Measurements from ENCODE around the gene NUMA1.

Gene NUMA1

GRCh38 chr11:72061739-72062396 lies 18.5 kb downstream of the NUMA1 start:
- DNase-seq, result no peak

- no peak for DNase-seq
Observed at GRCh38 chr11:72058416-72059034, 21.8 kb downstream of the NUMA1 start.

- DNase-seq, result no peak
Observed at GRCh38 chr11:72048766-72049460, 31.4 kb downstream of the NUMA1 start.

GRCh38 chr11:72045849-72046248 lies 34.5 kb downstream of the NUMA1 start:
- DNase-seq, result no peak

- DNase-seq, result no peak
Observed at GRCh38 chr11:72042064-72042745, 38.1 kb downstream of the NUMA1 start.

- peak; percentile 48 for DNase-seq
Observed at GRCh38 chr11:72041364-72042063, 38.8 kb downstream of the NUMA1 start.

- peak; percentile 72 for DNase-seq
Observed at GRCh38 chr11:72040491-72041363, 39.6 kb downstream of the NUMA1 start.

GRCh38 chr11:72039856-72040401 lies 40.4 kb downstream of the NUMA1 start:
- DNase-seq, result no peak

- no peak for DNase-seq
Observed at GRCh38 chr11:72039031-72039855, 41.1 kb downstream of the NUMA1 start.

- DNase-seq, result no peak
Observed at GRCh38 chr11:72038491-72038890, 41.9 kb downstream of the NUMA1 start.

GRCh38 chr11:72037554-72038311 lies 42.6 kb downstream of the NUMA1 start:
- no peak for DNase-seq

GRCh38 chr11:72036687-72037086 lies 43.7 kb downstream of the NUMA1 start:
- no peak for DNase-seq

GRCh38 chr11:72030472-72031045 lies 49.8 kb downstream of the NUMA1 start:
- no peak for DNase-seq

- DNase-seq, result no peak
Observed at GRCh38 chr11:72026090-72026489, 54.3 kb downstream of the NUMA1 start.

GRCh38 chr11:72024069-72024754 lies 56.1 kb downstream of the NUMA1 start:
- no peak for DNase-seq

- DNase-seq, result no peak
Observed at GRCh38 chr11:72023335-72023734, 57.0 kb downstream of the NUMA1 start.

- no peak for DNase-seq
Observed at GRCh38 chr11:72018171-72018570, 62.2 kb downstream of the NUMA1 start.

- no peak for DNase-seq
Observed at GRCh38 chr11:72015511-72016061, 64.8 kb downstream of the NUMA1 start.

All from T1000 (cell line).